ENCODE data around the gene NFKBIZ. TPM values are rescaled to one million over a fixed set of nuclear protein-coding genes. Genes with fewer than 3 reads are reported as not detected.
A peak's percentile ranks its signal among the peaks of the same experiment; 100 is the strongest.

The NFKBIZ gene
- total and polyA plus RNA-seq, 9 of the 15 experiments (the other 6 are each of a cell fraction or from before 2014, with no cell fraction given), result 1.2 to 13.7 (median 5.7) TPM

DNA sequence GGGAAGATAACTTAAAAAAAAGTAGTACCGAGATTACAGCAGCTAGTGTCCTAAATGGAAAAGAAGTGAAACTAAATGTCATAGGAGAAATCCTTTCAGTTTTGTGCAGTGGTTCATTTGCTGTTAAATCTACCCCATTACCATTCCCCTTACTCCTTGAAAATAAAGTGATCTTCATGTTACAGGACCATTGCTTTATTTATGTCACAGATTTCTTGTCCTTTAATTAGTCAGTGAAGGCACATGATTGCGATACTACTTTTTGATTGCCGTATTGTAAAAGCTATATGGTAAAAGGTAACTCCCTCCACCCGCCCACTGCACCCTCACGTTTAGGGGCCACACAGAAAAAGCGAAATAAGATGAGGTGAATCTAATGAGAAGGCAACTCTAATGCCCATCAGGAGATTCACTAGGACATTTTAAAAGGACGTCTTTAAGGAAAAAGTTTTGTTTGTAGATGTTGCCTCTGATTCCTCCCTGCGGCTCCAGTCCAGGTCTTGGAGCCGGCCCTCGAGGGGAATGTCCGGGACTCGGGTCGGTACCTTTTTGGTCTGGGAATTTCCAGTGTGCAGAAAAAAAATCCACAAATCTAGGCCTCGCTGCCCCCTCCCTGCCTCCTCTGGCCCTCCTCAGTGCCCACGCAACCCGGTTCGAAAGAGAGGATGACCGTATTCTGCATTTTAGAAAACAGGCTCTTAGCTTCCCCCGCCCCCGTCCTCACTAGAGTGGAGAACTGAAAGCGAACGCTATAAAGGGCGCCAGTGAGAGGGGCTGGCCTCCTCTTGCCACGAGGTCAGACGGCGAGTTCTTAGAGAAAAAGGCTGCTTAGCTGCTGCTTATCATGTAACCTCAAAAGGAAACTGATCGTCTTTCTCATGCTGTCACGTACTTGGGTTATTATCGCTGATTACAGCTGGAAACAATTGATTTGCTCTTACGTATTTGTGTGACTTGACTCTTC, 21.8 kb upstream of the NFKBIZ start (continued):
- TF ChIP-seq, protein P1, sequence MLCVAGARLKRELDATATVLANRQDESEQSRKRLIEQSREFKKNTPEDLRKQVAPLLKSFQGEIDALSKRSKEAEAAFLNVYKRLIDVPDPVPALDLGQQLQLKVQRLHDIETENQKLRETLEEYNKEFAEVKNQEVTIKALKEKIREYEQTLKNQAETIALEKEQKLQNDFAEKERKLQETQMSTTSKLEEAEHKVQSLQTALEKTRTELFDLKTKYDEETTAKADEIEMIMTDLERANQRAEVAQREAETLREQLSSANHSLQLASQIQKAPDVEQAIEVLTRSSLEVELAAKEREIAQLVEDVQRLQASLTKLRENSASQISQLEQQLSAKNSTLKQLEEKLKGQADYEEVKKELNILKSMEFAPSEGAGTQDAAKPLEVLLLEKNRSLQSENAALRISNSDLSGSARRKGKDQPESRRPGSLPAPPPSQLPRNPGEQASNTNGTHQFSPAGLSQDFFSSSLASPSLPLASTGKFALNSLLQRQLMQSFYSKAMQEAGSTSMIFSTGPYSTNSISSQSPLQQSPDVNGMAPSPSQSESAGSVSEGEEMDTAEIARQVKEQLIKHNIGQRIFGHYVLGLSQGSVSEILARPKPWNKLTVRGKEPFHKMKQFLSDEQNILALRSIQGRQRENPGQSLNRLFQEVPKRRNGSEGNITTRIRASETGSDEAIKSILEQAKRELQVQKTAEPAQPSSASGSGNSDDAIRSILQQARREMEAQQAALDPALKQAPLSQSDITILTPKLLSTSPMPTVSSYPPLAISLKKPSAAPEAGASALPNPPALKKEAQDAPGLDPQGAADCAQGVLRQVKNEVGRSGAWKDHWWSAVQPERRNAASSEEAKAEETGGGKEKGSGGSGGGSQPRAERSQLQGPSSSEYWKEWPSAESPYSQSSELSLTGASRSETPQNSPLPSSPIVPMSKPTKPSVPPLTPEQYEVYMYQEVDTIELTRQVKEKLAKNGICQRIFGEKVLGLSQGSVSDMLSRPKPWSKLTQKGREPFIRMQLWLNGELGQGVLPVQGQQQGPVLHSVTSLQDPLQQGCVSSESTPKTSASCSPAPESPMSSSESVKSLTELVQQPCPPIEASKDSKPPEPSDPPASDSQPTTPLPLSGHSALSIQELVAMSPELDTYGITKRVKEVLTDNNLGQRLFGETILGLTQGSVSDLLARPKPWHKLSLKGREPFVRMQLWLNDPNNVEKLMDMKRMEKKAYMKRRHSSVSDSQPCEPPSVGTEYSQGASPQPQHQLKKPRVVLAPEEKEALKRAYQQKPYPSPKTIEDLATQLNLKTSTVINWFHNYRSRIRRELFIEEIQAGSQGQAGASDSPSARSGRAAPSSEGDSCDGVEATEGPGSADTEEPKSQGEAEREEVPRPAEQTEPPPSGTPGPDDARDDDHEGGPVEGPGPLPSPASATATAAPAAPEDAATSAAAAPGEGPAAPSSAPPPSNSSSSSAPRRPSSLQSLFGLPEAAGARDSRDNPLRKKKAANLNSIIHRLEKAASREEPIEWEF (CRISPR knock-in tag; IDR thresholded peaks at IDR 0.05), result no peak
- TF ChIP-seq SRSF7 (optimal IDR thresholded peaks at IDR 0.05; ENCODE audit: low read depth, low read length), result no peak
- no peak for TF ChIP-seq ZNF197 (CRISPR knock-in tag; IDR thresholded peaks at IDR 0.05; ENCODE audit: low read depth)
- TF ChIP-seq, protein P2, sequence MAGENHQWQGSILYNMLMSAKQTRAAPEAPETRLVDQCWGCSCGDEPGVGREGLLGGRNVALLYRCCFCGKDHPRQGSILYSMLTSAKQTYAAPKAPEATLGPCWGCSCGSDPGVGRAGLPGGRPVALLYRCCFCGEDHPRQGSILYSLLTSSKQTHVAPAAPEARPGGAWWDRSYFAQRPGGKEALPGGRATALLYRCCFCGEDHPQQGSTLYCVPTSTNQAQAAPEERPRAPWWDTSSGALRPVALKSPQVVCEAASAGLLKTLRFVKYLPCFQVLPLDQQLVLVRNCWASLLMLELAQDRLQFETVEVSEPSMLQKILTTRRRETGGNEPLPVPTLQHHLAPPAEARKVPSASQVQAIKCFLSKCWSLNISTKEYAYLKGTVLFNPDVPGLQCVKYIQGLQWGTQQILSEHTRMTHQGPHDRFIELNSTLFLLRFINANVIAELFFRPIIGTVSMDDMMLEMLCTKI (IDR thresholded peaks at IDR 0.05; ENCODE audit: partially characterized antibody), result no peak
- TF ChIP-seq MEF2D (tag; conservative IDR thresholded peaks at IDR 0.05; ENCODE audit: low read depth), result no peak
- no peak for TF ChIP-seq ZNF707 (CRISPR knock-in tag; conservative IDR thresholded peaks at IDR 0.05)
- 0 out of 2 replicates have a peak, but pooled peaks have one; percentile 31 for TF ChIP-seq ZNF766 (CRISPR knock-in tag; conservative IDR thresholded peaks at IDR 0.05)
- TF ChIP-seq, protein P3, sequence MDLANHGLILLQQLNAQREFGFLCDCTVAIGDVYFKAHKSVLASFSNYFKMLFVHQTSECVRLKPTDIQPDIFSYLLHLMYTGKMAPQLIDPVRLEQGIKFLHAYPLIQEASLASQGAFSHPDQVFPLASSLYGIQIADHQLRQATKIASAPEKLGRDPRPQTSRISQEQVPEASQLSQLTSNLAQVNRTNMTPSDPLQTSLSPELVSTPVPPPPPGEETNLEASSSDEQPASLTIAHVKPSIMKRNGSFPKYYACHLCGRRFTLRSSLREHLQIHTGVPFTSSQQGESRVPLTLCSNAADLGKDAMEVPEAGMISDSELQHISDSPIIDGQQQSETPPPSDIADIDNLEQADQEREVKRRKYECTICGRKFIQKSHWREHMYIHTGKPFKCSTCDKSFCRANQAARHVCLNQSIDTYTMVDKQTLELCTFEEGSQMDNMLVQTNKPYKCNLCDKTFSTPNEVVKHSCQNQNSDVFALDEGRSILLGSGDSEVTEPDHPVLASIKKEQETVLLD (IDR thresholded peaks at IDR 0.05), result no peak
- TF ChIP-seq SMAD4 (CRISPR knock-in tag; conservative IDR thresholded peaks at IDR 0.05), result no peak
- peak; percentile 23; the same call in 1 of the 2 replicates for TF ChIP-seq FOXJ2 (tag; IDR thresholded peaks at IDR 0.05)
- 0 out of 4 replicates have a peak, but pooled peaks of 1 of the 2 experiments have one; percentile 58 for TF ChIP-seq ARNT (IDR thresholded peaks at IDR 0.05)
- TF ChIP-seq RBM34 (IDR thresholded peaks at IDR 0.05; ENCODE audit: borderline replicate concordance, insufficient read depth, low read length), result no peak
- no peak for TF ChIP-seq ZNF431 (CRISPR knock-in tag; IDR thresholded peaks at IDR 0.05)
- TF ChIP-seq TAF15 (IDR thresholded peaks at IDR 0.05; ENCODE audit: low read depth, low read length), result no peak
- TF ChIP-seq, protein P4, sequence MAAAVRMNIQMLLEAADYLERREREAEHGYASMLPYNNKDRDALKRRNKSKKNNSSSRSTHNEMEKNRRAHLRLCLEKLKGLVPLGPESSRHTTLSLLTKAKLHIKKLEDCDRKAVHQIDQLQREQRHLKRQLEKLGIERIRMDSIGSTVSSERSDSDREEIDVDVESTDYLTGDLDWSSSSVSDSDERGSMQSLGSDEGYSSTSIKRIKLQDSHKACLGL (CRISPR knock-in tag; IDR thresholded peaks at IDR 0.05; ENCODE audit: borderline replicate concordance, poor library complexity, severe bottlenecking), result no peak
- no peak for TF ChIP-seq KAT7 (CRISPR knock-in tag; IDR thresholded peaks at IDR 0.05; ENCODE audit: borderline replicate concordance)
- no peak for TF ChIP-seq NRF1 (conservative IDR thresholded peaks at IDR 0.05 in 1 of 2, IDR thresholded peaks at IDR 0.05 in 1 of 2)
- no peak for TF ChIP-seq NONO (IDR thresholded peaks at IDR 0.05; ENCODE audit: low read depth in 2 of 2, low read length in 1 of 2)
